GM19452 (cell line): ENCODE measurements around the gene GSTM4.

Experiments used
- ATAC-seq: cut with Tn5 transposase; IDR thresholded peaks from one replicate; pipeline ENCODE4 v1.9.1; 2021; ENCODE audit not compliant: unreplicated experiment

The GSTM4 gene

GRCh38 chr1:109624201-109625010, 31.5 kb upstream of the GSTM4 start:
- ATAC-seq, result no peak

- no peak for ATAC-seq
Measured at GRCh38 chr1:109625176-109625575, 30.7 kb upstream of the GSTM4 start.

GRCh38 chr1:109625601-109626560, 30.0 kb upstream of the GSTM4 start:
- ATAC-seq, result no peak

- ATAC-seq, result no peak
Measured at GRCh38 chr1:109626682-109627408, 29.1 kb upstream of the GSTM4 start.

- no peak for ATAC-seq
Measured at GRCh38 chr1:109627692-109628399, 28.1 kb upstream of the GSTM4 start.

- no peak for ATAC-seq
Measured at GRCh38 chr1:109628540-109629321, 27.2 kb upstream of the GSTM4 start.

GRCh38 chr1:109629372-109630030, 26.4 kb upstream of the GSTM4 start:
- no peak for ATAC-seq

GRCh38 chr1:109630081-109630897, 25.6 kb upstream of the GSTM4 start:
- ATAC-seq, result no peak

GRCh38 chr1:109630898-109631512, 24.9 kb upstream of the GSTM4 start:
- ATAC-seq, result no peak

- no peak for ATAC-seq
Measured at GRCh38 chr1:109631513-109632505, 24.1 kb upstream of the GSTM4 start.

GRCh38 chr1:109632671-109633346, 23.1 kb upstream of the GSTM4 start:
- no peak for ATAC-seq

- ATAC-seq, result no peak
Measured at GRCh38 chr1:109634292-109634691, 21.6 kb upstream of the GSTM4 start.

GRCh38 chr1:109634771-109635750, 20.8 kb upstream of the GSTM4 start:
- ATAC-seq, result no peak

- ATAC-seq, result no peak
Measured at GRCh38 chr1:109635862-109636200, 20.1 kb upstream of the GSTM4 start.
